ENCODE results near the gene POLR2H. TPM values are rescaled to one million over a fixed set of nuclear protein-coding genes. Genes with fewer than 3 reads are reported as not detected.

POLR2H gene
- polyA plus RNA-seq, 1 donor = 45.6 TPM

DNA sequence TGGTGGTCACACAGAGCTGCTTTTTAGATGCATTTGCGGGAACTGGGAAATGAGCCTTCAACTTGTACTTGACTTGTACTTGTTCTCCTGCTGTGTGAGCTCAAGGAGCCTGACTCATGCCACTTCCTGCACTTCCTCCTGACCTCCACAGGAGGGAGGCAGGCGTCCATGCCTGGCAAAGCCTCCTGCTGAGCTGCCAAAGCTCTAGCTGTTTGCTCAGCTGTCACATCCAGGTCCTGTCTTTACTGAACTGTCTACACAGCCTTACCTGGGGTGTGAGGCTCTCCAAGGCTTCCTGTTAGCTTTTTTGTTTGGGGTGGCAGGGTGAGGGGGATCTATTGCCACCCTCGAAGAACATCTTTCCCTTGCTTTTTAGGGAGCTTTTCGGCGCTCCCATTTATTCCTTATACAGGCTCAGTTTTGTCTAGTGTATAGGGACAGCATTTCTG lies 10.1 kb downstream of the POLR2H start:
- DNase-seq (ENCODE audit: low read depth) = peak; percentile 75

DNA sequence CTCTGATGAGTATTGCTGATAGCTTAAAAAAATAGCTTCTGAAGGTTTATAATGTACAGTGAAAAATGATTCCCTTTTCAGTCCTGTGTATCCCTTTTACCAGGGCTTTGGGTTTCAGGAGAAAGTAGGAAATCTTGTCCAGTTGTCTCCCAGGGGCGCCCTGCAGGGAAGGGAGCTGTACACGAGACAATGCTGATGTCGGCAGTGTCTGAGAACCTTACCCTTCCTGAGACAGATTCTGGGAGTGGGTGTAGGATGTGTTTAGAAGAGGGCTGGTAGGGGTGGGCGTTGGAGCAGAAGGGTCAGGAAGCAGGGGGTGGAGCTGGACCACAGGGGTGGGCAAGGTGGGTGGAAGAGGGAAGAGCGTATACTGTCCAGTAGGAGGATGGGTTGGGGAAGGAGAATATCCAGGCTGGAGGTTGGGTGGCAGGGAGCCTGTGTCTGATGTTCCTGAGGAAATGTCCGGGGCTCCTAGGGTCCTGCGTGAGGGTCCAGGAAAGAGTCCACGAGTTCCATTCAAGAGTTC lies 10.8 kb downstream of the POLR2H start:
- DNase-seq (ENCODE audit: low read depth) = no peak

DNA sequence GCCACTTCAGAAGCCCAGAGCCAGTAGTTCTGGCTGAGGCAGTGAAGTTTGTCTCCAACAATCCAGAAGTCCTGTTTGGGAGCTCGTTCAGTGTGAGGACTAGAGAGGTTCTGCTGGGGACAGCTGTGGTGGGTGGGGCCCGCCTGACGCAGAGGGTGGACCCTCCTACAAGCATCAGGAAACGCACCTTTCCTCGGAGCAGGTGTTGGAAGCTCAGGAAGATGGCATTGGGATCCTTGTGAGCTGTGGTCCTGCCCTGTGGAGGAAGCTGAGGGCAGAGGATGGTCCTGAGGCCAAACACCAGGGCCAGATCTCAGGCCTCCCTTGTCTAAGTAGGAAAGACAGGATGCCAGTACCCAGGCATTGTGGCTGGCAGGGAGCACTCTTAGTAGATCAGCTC lies 11.4 kb downstream of the POLR2H start:
- no peak for DNase-seq (ENCODE audit: low read depth)

DNA sequence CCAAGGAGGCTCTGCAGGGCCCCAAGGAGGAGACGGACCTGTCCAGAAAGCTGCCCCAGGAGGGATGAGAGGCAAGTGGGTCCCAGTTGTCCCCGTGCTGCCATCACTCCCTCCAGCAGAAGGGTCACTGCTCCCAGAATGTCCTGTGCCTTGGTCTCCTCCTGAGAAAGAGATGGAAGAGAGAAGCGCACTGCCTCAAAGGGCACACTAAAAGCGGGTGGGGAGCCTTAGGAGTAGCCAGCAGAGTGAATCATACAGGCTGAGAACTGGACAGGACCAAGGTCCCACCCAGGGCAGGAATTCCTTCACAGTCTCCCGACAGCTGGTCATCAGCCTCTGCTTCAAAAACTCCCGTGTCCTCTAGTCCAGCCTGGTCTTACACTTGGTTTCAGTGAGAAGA lies 11.9 kb downstream of the POLR2H start:
- no peak for DNase-seq (ENCODE audit: low read depth)

DNA sequence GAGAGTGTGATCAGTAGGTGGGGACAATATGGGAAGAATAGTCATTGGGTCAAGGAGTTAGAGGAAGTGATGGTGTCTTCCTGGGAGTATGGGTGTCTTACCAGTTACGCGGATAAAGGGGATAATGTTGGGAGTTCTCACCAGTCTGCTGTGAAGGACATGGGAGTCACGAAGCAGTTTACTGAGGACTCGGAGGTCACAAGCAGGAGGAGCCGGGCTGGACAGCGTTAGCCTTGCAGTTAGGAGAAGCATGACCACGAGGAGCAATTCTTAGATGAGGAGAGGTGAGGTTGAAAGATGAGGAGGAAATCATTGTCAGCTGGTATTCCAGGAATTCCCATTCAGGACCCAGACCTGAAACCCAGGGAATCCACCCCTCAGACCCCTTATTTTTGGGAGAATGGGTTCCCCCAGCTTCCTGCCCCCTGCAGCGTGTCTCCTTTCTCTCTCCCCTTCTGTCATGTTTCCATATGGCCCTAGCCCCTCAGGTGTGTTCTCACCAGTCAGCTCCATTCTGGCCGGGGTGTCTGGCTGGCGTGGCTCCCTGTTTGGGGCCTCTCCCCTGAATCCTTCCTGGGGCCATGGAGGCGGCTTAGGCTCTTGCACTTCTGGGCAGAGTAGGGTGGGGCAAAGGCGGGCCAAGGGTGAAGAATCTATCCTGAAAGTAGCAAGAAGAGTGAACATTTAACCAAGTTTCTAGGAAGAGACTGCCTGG lies 14.4 kb downstream of the POLR2H start:
- no peak for DNase-seq (ENCODE audit: low read depth)

DNA sequence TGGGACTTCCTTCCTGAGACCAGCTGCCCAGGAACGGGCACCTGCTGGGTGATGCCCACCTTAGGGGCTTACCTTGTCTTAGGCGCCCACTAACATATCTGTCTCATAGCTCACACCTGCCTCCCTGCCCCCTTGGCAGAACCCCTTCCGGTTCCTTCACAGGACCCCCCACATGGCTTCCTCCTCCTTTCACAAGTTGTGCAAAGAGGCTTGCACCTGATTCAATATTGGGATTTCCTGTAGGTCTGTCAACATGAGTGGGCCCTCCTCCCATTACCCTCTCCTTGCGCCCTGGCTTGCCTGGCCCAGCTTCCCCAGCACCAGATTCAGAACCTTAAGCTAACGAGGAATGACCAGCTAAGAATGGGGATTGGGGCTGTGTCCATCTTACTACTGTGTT lies 15.9 kb downstream of the POLR2H start:
- no peak for DNase-seq (ENCODE audit: low read depth)

DNA sequence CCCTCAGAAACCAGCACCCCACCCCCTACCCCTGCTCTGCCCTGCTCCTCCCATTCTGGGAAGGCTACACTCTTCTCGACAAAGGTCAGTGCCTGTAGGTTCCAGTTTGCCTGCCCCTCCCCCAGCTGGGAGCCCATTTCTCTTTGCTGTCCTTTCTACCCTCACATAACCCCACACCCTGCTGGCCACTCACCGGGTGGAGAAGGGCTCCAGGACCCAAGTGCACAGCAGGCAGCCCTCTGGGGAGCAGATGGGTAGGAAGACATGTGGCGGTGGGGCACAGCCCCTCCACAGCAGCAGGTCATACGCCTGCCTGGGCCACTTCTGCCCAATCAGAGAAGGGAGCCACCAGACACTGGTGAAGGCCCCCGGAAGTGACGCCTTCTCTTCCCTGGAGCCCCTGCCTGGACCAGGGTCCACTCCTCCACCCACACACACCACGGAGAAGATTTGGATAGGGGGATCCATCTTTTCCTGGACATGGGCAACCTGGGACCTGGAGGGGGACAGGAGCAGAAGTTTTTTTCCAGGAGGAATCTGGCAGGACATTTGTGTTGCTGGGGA lies 16.5 kb downstream of the POLR2H start, which contains the start of gene THPO:
Gene THPO (minus strand): TSS at position 326 of the 564 bp plus-strand sequence. CDS start 1,948 bp downstream, outside the sequence.
- no peak for DNase-seq (ENCODE audit: low read depth)

DNA sequence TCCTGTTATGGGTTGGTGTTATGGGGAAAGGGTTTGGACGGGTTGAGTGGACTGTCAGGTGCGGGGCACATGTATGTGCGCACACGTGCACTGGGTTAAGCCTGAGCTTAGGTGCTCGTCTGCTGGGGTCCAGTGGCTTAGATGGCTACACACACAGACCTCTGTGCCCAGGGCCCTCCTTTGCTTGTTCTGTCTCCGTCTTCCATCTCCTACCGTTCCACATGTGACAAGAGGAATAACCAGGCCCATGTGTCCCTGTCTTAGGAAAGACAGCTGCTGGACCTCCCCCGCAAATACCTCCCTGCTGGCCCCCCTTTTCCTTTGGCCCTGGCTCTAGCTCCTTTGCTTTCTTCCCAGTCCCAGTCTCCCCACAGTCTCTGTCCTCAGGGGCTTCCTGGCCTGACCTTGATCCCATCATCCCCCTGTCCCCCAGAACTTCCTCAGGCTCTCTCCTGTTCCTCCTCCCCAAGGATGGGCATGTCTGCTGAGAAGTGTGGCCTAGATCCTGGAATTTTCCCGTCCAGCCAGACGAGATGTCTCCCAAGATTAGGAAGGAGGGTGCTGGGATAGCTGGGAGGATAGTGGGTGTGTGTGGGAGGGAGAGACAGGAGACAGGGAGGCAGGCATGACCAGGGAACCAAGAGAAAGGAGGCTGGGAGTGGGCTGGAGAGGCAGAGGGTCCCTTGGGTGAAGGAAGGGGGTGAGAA lies 17.3 kb downstream of the POLR2H start:
- DNase-seq (ENCODE audit: low read depth) = no peak

DNA sequence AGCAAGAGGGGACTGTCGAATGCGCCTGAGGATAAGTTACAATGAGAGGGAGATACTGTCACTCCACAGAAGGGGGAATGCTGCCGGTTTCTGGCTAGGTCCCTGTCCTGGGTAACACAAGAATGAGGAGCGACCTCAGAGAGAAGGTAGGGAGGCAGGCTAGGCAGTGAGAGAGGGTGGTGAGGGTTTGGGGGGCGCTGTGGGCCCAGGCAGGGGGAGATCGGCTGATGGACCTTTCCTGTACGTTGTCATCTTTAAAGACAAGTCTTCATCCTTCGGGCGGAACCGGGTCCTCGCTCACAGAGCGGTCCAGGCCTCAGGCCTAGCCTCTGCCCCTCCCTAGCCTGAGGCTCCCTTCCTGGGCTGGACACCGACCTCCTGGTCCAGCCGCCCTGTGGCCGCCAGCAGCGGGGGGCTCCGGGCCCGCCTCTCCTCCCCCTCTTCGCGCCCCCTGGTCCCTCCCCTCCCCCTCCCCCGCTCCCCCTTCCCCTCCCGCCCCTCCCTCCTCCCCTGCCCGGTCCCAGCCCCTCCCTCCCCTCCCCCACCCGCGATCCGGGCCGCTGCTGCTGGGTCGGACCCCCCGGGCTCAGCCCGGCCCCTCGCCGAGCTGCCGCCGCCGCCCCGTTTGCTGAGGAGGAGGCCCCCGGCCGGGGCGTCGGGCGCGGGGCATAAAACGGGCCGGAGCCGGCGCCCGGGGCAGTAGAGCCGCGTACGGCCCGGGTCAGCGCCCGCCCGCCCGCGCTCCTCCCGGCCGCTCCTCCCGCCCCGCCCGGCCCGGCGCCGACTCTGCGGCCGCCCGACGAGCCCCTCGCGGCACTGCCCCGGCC lies 18.1 kb downstream of the POLR2H start, which contains the start of gene CHRD:
Gene CHRD (plus strand): TSS at position 697 of the 827 bp plus-strand sequence. CDS start 265 bp downstream, outside the sequence.
- no peak for DNase-seq (ENCODE audit: low read depth)

DNA sequence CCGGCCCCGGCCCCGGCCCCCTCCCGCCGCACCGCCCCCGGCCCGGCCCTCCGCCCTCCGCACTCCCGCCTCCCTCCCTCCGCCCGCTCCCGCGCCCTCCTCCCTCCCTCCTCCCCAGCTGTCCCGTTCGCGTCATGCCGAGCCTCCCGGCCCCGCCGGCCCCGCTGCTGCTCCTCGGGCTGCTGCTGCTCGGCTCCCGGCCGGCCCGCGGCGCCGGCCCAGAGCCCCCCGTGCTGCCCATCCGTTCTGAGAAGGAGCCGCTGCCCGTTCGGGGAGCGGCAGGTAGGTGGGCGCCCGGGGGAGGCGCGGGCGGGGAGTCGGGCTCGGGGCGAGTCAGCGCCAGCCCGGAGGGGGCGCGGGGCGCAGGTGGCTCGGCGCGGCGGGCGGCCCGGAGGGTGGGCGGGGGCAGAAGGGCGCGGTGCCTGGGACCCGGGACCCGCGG lies 18.7 kb downstream of the POLR2H start:
- DNase-seq (ENCODE audit: low read depth) = no peak

DNA sequence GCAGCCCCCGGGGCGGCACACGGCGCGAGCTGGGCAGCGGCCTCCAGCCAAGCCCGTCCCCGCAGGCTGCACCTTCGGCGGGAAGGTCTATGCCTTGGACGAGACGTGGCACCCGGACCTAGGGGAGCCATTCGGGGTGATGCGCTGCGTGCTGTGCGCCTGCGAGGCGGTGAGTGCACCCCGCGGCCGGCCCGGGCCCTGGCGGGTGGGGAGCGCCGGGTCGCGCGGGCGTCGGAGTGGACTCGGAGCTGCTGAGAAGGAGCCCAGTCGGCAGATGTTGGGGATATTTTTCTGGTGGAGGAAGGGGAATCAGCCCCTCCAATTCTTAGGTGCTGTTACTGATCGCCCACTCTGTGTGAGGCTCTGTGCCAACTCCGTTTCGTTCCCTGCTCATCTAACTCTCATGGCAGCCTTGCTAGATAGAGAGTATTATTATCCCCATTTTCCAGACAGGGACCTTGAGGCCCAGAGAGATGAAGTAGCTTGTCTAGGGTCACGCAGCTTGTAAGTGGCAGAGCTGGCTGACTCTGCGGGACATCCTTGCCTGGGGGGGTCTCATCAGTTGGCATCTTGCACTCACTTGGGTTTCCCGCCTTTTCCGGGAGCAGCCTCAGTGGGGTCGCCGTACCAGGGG lies 19.2 kb downstream of the POLR2H start:
- DNase-seq (ENCODE audit: low read depth) = no peak

DNA sequence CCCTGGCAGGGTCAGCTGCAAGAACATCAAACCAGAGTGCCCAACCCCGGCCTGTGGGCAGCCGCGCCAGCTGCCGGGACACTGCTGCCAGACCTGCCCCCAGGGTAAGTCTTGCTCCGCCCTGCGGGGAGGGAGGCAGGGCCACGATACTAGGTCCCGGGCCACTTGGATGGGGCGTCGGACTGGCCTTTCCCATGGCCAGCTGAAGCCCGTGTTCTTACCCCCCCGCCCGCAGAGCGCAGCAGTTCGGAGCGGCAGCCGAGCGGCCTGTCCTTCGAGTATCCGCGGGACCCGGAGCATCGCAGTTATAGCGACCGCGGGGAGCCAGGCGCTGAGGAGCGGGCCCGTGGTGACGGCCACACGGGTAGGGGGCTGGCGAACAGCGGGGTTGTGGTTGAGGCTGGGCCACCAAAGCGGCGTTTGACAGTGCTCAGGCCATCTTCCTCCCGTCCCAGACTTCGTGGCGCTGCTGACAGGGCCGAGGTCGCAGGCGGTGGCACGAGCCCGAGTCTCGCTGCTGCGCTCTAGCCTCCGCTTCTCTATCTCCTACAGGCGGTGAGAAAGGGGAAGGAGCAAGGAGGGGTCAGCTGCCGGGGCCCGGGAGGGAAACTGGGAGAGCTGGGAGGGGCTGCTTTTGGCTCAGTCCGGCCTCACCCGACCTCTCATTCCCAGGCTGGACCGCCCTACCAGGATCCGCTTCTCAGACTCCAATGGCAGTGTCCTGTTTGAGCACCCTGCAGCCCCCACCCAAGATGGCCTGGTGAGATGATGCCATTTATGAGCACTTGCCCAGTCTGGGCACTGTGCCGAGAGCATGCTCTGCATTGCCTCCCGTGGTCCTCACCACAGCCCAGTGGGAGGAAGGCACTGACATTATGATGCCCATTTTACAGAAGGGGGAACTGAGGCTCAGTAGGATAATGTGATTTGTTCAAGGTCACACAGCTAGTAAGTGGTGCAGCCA lies 20.0 kb downstream of the POLR2H start:
- DNase-seq (ENCODE audit: low read depth) = no peak

DNA sequence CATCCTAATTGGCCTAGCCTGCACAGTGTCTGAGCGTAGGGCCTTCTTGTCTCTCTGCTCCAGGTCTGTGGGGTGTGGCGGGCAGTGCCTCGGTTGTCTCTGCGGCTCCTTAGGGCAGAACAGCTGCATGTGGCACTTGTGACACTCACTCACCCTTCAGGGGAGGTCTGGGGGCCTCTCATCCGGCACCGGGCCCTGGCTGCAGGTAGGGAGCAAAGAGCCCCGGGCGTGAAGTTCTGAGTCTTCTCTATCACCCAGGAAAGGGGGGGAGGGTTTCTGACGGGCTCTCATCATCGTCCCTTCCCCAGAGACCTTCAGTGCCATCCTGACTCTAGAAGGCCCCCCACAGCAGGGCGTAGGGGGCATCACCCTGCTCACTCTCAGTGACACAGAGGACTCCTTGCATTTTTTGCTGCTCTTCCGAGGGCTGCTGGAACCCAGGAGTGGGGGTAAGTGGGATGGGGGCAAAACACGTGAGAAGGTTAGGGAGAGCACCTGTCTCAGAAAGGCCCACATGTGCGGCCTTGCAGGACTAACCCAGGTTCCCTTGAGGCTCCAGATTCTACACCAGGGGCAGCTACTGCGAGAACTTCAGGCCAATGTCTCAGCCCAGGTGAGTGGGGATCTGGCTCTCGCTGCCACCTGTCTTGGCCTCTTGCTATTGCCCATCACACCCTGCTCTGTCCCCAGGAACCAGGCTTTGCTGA lies 21.0 kb downstream of the POLR2H start:
- no peak for DNase-seq (ENCODE audit: low read depth)

DNA sequence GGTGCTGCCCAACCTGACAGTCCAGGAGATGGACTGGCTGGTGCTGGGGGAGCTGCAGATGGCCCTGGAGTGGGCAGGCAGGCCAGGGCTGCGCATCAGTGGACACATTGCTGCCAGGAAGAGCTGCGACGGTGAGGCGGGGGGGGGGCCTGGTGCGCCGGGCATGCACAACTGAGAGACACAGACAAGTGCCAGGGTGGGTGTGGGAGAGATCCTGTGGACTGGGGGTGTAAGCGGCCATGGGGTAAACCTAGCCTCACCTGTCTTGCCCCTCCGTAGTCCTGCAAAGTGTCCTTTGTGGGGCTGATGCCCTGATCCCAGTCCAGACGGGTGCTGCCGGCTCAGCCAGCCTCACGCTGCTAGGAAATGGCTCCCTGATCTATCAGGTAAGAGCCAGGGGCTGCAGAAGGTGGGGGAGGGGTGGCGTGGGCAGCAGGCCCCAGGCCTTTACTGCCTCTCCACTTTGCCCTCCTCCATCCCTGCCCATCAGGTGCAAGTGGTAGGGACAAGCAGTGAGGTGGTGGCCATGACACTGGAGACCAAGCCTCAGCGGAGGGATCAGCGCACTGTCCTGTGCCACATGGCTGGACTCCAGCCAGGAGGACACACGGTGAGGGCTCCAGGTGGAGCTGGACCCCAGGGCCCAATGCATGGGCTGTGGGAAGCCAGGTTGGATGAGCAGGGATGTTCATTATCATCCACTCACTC lies 21.7 kb downstream of the POLR2H start:
- DNase-seq (ENCODE audit: low read depth) = no peak

DNA sequence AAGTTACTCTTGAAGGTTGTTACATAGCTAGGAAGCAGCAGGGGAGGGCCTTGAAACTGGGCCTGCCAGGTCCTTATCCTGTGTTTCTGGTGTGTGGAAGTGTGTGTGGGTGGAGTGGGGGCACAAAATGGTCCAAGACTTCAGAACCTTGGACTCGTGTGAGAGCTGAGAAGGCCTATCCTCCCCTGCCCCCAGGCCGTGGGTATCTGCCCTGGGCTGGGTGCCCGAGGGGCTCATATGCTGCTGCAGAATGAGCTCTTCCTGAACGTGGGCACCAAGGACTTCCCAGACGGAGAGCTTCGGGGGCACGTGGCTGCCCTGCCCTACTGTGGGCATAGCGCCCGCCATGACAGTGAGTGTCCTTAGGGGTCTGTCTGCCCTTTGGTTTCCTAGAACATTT lies 22.8 kb downstream of the POLR2H start:
- no peak for DNase-seq (ENCODE audit: low read depth)

DNA sequence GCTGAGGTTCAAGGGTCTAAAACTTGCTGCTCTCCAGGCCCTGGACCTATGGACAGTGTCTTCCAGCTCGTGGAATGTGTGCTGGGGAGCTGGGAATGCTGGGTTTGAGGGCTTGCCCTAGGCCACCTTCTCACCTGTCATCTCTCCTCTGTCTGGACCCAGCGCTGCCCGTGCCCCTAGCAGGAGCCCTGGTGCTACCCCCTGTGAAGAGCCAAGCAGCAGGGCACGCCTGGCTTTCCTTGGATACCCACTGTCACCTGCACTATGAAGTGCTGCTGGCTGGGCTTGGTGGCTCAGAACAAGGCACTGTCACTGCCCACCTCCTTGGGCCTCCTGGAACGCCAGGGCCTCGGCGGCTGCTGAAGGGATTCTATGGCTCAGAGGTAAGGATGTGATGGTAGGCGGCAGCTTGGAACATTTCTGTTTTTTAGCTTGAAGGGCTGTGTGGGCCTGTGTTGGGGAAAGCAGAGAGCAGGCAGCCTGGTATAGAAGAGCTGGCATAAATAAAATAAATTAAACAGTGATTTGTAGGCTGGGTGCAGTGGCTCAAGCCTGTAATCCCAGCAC lies 23.4 kb downstream of the POLR2H start:
- no peak for DNase-seq (ENCODE audit: low read depth)

DNA sequence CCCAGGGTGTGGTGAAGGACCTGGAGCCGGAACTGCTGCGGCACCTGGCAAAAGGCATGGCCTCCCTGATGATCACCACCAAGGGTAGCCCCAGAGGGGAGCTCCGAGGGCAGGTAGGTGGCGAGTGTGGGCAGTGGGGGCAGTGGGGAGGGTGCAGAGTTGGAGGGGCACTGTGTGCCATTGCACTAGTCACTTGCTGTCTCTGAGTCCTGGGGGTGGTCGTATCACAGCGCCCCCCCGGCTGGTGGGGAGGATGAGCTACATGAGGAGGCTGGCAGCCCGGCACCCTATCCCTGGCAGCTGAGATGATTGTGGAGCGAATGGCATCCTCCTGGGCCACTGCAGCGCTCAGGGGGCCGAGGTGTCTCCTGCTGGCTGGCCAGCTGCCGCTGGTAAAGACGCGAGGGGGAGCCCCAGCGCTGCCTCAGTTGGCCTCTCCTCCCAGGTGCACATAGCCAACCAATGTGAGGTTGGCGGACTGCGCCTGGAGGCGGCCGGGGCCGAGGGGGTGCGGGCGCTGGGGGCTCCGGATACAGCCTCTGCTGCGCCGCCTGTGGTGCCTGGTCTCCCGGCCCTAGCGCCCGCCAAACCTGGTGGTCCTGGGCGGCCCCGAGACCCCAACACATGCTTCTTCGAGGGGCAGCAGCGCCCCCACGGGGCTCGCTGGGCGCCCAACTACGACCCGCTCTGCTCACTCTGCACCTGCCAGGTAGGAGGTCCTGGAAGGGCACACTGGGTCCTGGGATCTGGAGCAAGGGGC lies 24.7 kb downstream of the POLR2H start:
- DNase-seq (ENCODE audit: low read depth) = no peak

Data from forelimb muscle (tissue), 1 donor.